Caki2 (cell line): Measurements from ENCODE around the gene UBTD1. TPM values are rescaled to one million over a fixed set of nuclear protein-coding genes. Genes with fewer than 3 reads are reported as not detected.
A peak's percentile ranks its signal among the peaks of the same experiment; 100 is the strongest.
"Not testable (repeated sequence)": the region's sequence is repeated elsewhere in the genome, so short reads cannot be mapped to it uniquely, and the experiment has no call there.

Source experiments
- DNase-seq: peaks from one replicate; pipeline ENCODE4 v3.0.0-alpha.2; 2015; ENCODE audit warnings: low read depth
- in situ Hi-C: cut with HindIII; loops from 2 replicates; pipeline ENCODE4 v1.10.0; 2016; ENCODE audit warnings: low sequenced_read_pairs, low pct_unique_long_range_greater_than_20kb, mixed read lengths
- total RNA-seq: library from RNA; depleted of rRNA; stranded (reverse); fragments of >200 nt; shearing (Covaris generic); gene quantifications from 2 replicates; pipeline ENCODE4 v1.2.3, GENCODE V29; 2014; ENCODE audit warnings: low replicate concordance

The UBTD1 gene
- total RNA-seq, 1 experiment from 2014 or later: 23.3 TPM

DNA sequence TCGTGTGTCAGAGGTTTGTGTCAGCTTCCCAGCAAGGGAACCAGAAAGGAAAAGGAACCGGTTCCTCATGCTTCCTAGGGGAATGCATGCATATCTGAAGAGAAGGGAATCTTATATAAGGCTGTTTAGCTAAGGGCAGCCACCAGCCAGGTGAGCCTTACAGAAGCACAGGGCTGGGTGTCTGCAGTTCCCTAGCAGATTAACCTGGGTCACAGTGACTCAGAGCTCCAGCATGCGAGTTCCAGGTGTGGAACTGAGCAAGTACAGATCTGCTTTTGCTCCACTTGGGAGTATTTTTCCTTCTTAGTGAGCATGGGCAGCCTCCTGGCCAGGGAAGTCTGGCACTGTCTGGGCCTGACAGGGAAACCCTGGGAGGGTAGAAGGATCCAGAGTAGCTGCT is 72.9 kb downstream of the UBTD1 start:
- in situ Hi-C loops: no loop called here
- peak; percentile 42 for DNase-seq

DNA sequence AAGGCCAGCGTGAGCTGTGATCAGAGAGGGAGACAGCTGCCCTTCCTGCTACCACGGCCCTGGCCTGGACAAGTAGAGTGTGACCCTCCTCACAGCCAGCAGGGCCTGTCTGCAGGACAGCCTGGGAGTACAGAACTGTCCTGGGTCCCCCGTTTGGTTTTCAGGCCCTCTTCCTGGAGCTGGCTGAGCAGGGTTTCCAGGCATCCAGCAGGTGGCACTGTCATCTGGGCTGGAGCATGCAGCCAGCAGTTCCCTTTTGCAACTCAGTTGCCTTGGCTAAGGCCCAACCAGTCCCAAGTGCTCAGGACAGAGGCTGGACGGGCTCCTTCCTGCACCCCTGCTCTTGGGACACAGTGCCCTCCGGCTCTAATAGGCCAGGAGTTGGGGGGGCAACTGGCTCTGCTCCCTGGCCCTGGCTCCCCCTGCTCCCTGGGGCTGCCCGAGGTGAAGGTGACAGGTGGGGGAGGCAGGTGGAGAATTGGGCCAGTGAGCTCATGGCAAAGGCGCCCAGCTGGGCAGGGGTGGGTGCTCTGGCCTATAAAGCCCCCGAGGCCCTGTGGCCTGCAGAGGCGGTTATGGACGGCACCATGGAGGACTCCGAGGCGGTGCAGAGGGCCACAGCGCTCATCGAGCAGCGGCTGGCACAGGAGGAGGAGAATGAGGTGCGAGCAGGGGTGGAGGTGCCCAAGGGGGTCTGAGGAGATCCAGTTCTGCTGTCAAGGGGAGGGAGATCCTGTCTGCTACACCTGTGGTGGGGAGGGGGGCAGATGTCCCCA is 73.7 kb downstream of the UBTD1 start, which contains the start of gene ANKRD2:
TSS of gene ANKRD2 (plus strand) at position 566 of the 776 bp plus-strand sequence. CDS start at position 576, 10 bp downstream.
- DNase-seq: peak; percentile 71
- in situ Hi-C loops: no loop called here

DNA sequence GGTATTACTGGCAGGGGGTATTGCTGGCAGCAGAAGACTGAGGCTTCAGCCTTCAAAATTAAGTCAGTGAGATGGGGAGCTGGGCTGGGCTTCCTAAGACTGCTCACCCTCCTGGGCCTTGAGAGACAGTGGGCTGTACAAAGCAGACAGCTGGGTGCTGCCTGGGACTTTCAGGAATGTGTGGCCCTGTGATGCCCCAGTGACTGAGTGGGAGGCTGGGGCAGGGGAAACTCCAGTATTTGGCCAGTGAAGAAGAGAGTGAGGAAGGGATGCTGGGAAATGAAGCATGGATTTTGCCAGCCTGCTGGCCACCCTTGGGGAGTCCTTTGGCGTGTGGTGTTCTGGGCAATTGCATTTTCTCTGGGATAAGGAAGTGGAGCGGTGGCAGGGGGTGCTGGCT is 74.3 kb downstream of the UBTD1 start:
- in situ Hi-C loops: no loop called here

DNA sequence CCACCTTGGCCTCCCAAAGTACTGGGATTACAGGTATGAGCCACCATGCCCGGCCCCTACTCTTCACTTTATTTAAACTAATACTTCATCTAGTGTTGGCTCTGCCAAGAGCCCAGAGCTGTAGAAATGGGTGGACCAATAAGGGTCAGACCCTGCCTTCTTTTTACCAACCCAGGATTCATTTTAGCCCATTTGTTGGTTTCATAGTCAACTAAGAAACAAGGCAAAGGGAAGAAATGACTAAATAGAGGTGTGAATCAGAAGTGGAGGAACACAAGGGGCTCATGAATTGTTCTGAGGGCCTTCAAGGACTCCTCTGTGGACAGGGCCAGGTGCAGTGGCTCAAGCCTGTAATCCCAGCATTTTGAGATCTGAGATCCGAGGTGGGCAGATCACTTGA is 74.9 kb downstream of the UBTD1 start:
- no peak for DNase-seq
- in situ Hi-C loops: no loop called here

More for the DNA sequence above, 74.3 kb downstream of the UBTD1 start:
- peak; percentile 55 for DNase-seq

DNA sequence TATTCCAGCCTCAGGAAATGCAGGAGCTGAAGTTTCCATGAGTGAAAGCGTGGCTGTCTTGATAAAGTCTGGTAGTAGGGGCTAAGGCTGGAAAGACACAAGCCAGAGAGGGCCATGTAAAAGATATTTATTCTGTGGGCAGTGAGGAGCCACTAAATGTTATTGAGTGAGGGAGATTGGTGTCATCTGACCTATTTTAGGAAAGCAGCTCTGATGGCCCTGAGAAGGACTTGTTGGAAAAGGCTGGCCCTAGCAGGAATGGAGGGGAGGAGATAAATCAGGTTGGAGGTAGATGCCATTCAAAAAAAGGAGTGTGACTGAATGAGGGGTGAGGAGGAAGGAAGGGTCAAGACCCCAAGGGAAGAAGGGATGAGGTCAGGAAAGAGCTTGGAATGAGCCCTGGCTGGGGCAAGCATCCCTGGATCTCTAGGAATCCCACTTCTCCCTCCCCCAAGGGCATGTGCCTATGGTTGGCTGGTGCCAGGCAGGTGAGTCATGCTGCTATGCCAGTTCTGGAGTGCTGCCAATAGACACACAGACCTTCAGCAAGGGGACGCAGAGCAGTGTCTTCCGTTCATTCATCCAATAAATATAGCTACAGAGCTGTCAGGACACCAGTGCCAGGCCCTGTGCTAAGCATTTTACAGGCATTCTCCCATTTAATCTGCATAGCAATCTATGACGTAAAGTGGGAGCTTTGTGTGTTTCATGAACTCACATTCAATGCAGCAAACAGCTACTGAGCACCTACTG is 75.8 kb downstream of the UBTD1 start:
- in situ Hi-C loops: no loop called here
- peak; percentile 99 for DNase-seq

DNA sequence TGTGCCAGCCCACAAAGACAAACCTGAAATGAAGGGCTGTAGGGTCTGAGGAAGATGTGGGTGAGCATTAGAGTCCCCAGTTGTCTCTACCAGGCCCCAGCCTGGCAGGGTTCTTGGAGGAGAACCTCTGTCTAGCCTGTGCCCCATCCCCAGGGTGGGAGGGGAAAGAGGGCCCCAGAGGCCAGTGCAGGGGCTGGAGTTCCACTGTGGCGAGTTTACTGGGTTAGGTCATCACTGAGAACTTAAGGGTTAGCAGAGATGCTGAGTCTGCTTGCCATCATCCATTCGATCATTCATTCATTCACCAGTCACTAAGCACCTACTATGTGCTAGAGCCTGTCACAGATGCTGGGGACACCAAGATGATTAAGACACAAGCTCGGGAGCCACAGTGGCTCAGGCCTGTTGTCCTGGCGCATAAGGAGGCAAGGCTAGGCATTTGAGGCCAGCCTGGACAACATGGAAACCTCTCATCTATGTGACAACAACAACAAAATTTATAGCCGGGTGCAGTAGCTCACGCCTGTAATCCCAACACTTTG is 76.5 kb downstream of the UBTD1 start:
- no peak for DNase-seq
- in situ Hi-C loops: no loop called here

DNA sequence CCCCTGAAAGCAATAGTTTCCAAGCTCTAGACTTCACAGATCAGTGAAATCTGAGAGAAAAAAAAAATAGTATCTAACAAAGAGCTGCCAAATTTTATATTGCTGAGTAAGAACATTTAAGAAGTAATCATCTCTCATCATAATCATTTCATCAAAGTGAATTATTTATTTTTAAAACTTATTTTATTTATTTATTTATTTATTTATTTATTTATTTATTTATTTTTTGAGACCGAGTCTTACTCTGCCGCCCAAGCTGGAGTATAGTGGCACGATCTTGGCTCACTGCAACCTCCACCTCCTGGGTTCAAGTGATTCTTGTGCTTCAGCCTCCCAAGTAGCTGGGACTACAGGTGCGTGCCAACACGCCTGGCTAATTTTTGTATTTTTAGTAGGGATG is 77.8 kb downstream of the UBTD1 start:
- in situ Hi-C loops, DNase-seq: not testable (repeated sequence)

DNA sequence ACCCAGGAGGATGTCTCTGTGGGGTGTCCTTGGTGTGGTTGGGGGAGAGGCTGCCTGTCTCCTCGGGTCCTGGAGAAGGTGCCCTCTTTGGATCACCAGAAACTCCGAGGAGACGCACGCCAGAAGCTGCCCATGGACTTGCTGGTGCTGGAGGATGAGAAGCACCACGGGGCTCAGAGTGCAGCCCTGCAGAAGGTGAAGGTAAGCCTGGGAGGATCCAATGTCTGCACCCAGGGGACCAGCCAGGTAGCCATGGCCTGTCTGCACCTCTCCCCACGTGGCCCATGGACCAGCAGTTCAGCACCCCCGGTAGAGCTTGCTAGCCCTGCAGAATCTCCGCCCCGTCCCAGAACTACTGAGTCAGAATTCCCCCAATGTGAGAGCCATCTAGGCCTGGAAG is 79.0 kb downstream of the UBTD1 start:
- DNase-seq: no peak
- in situ Hi-C loops: no loop called here

DNA sequence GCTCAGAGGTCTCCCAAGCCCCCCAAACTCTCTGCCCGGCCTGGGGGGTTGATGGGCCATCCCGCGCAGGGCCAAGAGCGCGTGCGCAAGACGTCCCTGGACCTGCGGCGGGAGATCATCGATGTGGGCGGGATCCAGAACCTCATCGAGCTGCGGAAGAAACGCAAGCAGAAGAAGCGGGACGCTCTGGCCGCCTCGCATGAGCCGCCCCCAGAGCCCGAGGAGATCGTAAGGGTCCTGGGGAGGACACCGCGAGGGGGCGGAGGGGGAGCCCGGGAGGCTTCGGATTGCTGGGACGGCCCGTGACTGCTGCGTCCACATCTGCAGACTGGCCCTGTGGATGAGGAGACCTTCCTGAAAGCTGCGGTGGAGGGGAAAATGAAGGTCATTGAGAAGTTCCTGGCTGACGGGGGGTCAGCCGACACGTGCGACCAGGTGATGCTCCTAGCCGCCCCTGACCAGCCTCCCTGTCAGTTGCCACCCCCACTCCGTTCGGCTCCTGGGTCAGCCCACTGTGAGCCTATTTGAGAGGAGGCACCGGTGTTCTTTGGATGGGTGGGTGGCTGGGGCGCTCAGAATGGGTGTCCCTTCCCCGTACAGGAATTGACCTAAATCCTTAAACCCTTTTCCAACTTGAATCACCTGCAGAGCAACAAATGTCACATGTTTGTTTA is 79.6 kb downstream of the UBTD1 start:
- DNase-seq: no peak
- in situ Hi-C loops: no loop called here

DNA sequence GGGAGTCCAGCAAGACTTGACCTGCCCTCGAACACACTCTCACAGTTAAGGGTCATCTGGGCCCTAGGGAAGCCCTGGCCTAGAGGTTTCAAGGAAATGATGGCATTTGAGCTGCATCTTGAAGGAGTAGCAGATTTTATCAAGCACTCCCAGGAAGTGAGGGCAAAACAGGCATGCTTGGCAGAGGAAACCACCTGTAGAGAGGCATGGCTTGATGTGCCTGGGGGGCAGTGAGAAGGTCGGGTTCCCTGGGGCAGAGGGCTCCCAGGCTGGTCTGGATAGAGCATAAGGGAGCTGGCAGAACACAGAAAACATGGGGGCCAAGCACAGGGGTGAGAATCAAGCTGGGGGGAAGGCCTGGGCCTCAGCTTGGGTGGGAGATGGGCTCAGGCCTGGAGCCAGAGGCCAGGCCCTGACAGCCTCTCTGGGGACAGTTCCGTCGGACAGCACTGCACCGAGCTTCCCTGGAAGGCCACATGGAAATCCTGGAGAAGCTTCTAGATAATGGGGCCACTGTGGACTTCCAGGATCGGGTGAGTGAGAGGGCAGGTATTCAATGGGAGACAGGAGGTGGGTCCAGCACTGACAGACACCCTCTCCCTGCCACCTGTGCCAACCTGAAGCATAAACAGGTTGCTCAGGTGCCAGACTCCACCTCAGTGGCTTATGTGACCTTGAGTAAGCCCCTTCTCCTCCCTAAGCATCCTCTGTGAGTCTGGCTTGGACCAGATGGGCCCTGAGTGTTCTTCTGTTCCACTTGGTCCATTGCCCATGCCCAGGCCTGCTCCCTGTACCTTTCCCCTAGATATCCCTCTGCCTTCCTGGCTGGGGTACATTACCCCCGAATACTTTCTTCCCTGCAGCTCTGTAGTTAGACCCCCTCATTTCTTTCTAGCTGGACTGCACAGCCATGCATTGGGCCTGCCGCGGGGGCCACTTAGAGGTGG is 82.0 kb downstream of the UBTD1 start:
- in situ Hi-C loops: no loop called here
- DNase-seq: no peak

DNA sequence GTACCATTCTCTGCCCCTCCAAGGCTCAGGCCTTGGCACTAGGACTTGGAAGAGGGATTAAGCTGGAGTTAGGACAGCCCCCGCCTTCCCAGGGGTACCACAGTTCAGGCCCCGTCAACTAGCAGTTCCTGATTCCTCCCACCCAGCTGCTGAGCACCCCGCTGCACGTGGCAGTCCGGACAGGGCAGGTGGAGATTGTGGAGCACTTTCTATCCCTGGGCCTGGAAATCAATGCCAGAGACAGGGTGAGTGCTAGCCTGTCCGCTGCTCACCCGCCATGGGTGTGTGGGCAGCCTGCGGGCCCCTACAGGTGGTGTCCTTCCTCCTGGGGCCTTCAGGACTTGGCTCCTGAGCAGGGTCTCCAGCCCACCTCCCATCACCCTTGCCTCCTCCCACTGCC is 83.4 kb downstream of the UBTD1 start:
- in situ Hi-C loops: no loop called here
- no peak for DNase-seq

DNA sequence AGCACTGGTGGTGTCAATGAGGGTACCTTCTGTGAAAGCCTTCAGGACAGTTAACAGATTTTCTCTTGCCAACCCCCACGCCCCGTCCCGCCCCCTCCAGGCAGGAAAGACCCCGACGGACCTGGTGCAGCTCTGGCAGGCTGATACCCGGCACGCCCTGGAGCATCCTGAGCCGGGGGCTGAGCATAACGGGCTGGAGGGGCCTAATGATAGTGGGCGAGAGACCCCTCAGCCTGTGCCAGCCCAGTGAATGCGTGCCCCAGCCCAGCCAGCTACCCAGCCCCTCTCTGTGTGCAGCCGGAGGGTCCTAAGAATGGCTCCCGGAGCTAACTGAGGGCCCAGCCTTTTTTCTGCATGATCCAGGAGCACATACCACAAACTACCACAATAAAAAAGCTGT is 84.8 kb downstream of the UBTD1 start:
- in situ Hi-C loops: no loop called here
- DNase-seq: no peak

DNA sequence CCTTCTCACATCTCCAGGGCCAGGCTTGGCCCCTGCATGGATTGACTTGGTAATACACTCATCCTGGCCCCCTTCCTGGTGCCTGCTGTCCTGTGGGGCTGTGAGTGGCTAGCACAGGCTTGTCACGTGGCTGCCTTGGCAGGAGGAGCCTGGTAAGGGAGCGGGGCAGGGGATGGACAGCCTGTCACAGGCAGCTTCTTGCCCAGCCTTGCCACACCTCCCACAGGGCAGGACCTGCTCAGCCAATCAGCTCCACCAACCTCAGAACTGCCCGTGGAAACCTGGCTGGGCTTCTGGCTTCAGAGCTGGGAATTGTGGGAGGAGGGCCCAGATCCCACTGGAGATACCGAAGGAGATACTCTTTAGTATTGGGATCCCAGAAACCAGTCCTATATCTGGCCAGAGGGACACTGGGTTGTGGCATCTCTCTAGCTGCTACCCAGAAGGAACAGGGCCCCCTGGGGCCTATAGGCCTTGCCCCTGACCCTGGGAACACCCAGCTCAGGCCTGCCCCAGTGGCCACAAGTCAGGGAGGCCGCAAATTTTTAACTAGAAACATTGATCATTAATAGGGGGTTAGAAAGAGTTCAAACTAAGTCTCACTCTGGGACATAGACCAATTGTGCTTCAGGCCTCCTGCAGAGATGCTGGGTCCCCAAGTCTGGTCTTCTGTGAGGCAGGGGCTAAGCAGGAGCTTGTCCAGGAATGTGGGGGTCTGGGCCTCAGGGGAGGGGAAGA is 85.5 kb downstream of the UBTD1 start, which contains the start of gene HOGA1:
TSS of gene HOGA1 (plus strand) at position 330 of the 738 bp plus-strand sequence. CDS start at position 645, 315 bp downstream.
- DNase-seq: peak; percentile 97
- in situ Hi-C loops: no loop called here

DNA sequence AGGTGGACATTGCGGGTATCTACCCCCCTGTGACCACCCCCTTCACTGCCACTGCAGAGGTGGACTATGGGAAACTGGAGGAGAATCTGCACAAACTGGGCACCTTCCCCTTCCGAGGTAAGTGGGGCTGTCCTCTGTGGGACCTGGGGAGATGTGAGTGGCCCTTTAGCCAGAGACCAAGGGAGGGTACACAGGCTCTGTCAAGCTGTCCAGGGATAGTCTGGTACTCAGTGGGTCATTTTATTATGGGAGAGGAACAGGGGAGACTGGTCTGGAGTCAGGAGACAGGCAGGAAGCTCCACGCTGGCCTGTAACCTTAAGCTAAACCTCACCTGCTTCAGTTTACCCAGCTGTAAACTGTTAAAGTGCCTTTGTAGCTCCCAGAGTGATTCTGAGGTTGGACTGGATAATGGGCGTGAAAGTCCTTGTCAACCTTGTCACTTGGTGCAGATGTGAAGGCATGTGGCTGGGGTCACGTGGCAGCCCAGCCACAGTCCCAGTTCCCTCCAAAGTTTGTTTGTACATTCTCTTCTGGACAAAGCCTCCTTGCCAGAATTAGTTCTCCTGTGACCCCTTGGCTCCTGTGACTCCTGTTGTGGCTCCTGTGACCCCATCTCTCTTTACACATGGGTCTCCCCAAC is 86.2 kb downstream of the UBTD1 start:
- in situ Hi-C loops: no loop called here
- DNase-seq: no peak

DNA sequence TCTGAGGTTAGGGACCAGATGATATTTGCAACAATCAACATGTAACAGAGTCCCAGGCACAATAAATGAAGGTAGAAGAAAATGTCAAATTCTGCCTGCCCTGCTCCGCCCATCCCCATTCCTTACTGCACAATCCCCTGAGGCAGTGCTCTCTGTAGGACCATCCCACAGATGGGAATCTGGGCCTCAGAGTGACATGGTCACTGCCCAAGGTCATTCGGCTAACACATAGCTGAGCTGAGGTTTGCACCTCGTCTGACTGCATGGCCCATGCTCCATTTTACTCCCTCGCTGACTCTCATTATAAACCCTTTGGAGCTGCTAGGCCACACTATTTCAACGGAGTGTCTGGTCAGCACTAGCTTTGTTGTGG is 86.7 kb downstream of the UBTD1 start:
- no peak for DNase-seq
- in situ Hi-C loops: no loop called here

DNA sequence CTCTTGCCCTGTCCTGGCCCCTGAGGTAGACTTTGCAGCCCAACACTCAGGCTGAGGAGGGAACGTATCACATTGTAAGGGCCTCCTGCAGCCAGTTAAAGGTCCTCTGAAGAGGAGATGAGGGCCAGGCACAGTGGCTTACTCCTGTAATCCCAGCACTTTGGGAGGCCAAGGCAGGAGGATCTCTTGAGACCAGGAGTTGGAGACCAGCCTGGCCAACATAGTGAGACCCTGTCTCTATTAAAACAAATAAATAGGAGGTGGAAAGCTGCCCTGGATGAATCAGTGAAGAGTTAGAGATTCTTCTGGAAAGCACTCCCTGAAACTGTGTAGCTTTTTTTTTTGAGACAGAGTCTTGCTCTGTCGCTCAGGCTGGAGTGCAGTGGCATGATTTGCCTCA is 88.5 kb downstream of the UBTD1 start:
- no peak for DNase-seq
- in situ Hi-C loops: no loop called here

DNA sequence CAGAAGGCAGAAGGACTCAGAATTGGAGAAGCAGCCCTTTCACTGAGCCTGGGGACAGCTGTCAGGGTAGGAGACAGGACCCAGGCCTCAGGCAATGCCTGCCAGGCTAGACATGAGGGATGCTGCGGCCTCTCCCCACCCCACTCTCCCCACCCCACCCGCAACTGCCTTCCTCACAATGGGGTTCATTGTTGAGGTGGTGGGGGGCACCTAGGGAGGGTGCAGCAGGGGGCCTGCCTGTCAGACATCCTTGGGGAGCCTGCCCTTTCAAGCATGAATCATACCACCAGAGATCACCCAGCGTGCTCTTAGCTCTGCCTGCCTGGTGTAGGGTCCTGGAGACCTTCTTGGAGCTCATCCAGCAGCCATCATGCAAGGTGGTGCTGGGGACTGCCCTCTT is 90.8 kb downstream of the UBTD1 start, which contains the start of gene C10orf62:
TSS of gene C10orf62 (plus strand) at position 243 of the 400 bp plus-strand sequence. CDS start 177 bp downstream, outside the sequence.
- DNase-seq: no peak

More for the DNA sequence above, 90.8 kb downstream of the UBTD1 start, which contains the start of gene C10orf62:
- in situ Hi-C loops: no loop called here
